Stimulated activated CD4-positive, alpha-beta T cell treated with anti-CD3 and anti-CD28 coated beads, TNF-alpha, amount 100 ng/mL, for 48 hours (primary cell): ENCODE results near the gene CDK14.

Experiments
- DNase-seq, 3 donors: peaks; one replicate each; pipeline ENCODE4 v3.0.0-alpha.2; 2020; ENCODE audit warnings: low read depth in 3 of 3

CDK14 gene

GRCh38 chr7:91196058-91196457 is 599.9 kb downstream of the CDK14 start:
- DNase-seq, result no peak

GRCh38 chr7:91198371-91198770 is 602.2 kb downstream of the CDK14 start:
- DNase-seq, result no peak

- DNase-seq, result no peak
Observed at GRCh38 chr7:91199601-91200000, 603.5 kb downstream of the CDK14 start.

GRCh38 chr7:91201442-91202113 is 605.5 kb downstream of the CDK14 start:
- no peak for DNase-seq

GRCh38 chr7:91206361-91206960 is 610.3 kb downstream of the CDK14 start:
- DNase-seq, result no peak

- DNase-seq, result no peak
Observed at GRCh38 chr7:91212582-91212981, 616.5 kb downstream of the CDK14 start.

GRCh38 chr7:91226411-91226810 is 630.3 kb downstream of the CDK14 start:
- DNase-seq, result no peak

- no peak for DNase-seq
Observed at GRCh38 chr7:91228327-91228726, 632.2 kb downstream of the CDK14 start.

- DNase-seq, result no peak
Observed at GRCh38 chr7:91228927-91229558, 632.9 kb downstream of the CDK14 start.

- DNase-seq, result no peak
Observed at GRCh38 chr7:91230100-91230499, 634.0 kb downstream of the CDK14 start.

- DNase-seq, result no peak
Observed at GRCh38 chr7:91230503-91230902, 634.4 kb downstream of the CDK14 start.

GRCh38 chr7:91233212-91233611 is 637.1 kb downstream of the CDK14 start:
- DNase-seq, result no peak

GRCh38 chr7:91235211-91235832 is 639.2 kb downstream of the CDK14 start:
- no peak for DNase-seq

GRCh38 chr7:91239171-91239604 is 643.1 kb downstream of the CDK14 start:
- DNase-seq, result no peak

GRCh38 chr7:91239772-91240171 is 643.7 kb downstream of the CDK14 start:
- no peak for DNase-seq

- no peak for DNase-seq
Observed at GRCh38 chr7:91240376-91240941, 644.3 kb downstream of the CDK14 start.

- DNase-seq, result no peak
Observed at GRCh38 chr7:91242097-91242844, 646.1 kb downstream of the CDK14 start.

- DNase-seq, result no peak
Observed at GRCh38 chr7:91243591-91244301, 647.6 kb downstream of the CDK14 start.

- DNase-seq, result no peak
Observed at GRCh38 chr7:91247500-91247899, 651.4 kb downstream of the CDK14 start.

GRCh38 chr7:91248996-91249395 is 652.9 kb downstream of the CDK14 start:
- no peak for DNase-seq
